T-helper 1 cell treated with Interleukin-12 subunit alpha and Interleukin-12 subunit beta and Interleukin-4 antibody, amounts not matched to agents 30 μg/mL and 1 μg/mL, for 36 hours (primary cell): ENCODE measurements around the gene PARD6G.

Experiments
- H3K27ac Mint-ChIP-seq: one replicate; pipeline ENCODE4 v1.8.0; 2021; ENCODE audit warnings: mild to moderate bottlenecking, mixed read lengths
- H3K27me3 Mint-ChIP-seq: one replicate; pipeline ENCODE4 v1.8.0; 2021; ENCODE audit warnings: low read depth, mixed read lengths
- H3K36me3 Mint-ChIP-seq: one replicate; pipeline ENCODE4 v1.8.0; 2021; ENCODE audit warnings: low read depth, mixed read lengths
- H3K4me1 Mint-ChIP-seq: one replicate; pipeline ENCODE4 v1.8.0; 2021; ENCODE audit warnings: low read depth, mixed read lengths
- H3K4me3 Mint-ChIP-seq: one replicate; pipeline ENCODE4 v1.8.0; 2021; ENCODE audit warnings: mild to moderate bottlenecking, moderate library complexity, mixed read lengths
- H3K9me3 Mint-ChIP-seq: one replicate; pipeline ENCODE4 v1.8.0; 2021; ENCODE audit warnings: mixed read lengths

The PARD6G gene

DNA sequence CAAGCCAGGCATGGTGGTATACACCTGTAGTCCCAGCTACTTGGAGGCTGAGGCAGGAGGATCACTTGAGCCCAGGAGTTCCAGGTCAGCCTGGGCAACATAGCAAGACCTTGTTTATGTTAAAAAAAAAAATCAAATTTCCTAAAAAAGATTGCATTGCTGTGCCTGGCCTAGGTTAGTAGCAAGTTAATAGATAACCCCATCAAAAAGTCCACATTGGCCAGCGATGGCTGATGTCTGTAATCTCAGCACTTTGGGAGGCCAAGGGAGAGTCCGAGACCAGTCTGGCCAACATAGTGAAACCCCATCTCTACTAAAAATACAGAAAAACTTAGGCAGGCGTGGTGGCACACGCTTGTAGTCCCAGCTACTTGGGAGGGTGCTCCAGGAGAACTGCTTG lies 38.7 kb downstream of the PARD6G start:
- H3K4me3 Mint-ChIP-seq = no peak overlapping the region
- H3K4me1 Mint-ChIP-seq = peaks cover 2% of the 10 kb centered on the region
- peaks cover 3% of the 10 kb centered on the region for H3K9me3 Mint-ChIP-seq
- H3K27me3 Mint-ChIP-seq = peaks cover 13% of the 10 kb centered on the region
- H3K36me3 Mint-ChIP-seq = no peaks in the 10 kb centered on the region
- no peak overlapping the region for H3K27ac Mint-ChIP-seq

- no peaks in the 10 kb centered on the region for H3K36me3 Mint-ChIP-seq
These were observed 42.0 kb downstream of the PARD6G start for GRCh38 chr18:80205294-80205693.

GRCh38 chr18:80204142-80204541 lies 43.2 kb downstream of the PARD6G start:
- Mint-ChIP-seq H3K27me3 (peaks cover 30% of the 10 kb centered on the region), H3K36me3 (no peaks in the 10 kb centered on the region), H3K4me3 (no peak overlapping the region), H3K9me3 (no peaks in the 10 kb centered on the region), H3K4me1 (peaks cover 4% of the 10 kb centered on the region), H3K27ac (no peak overlapping the region)

More at GRCh38 chr18:80205294-80205693, 42.0 kb downstream of the PARD6G start:
- no peak overlapping the region for H3K4me3 Mint-ChIP-seq
- peaks cover 26% of the 10 kb centered on the region for H3K27me3 Mint-ChIP-seq
- H3K4me1 Mint-ChIP-seq = peaks cover 4% of the 10 kb centered on the region
- no peaks in the 10 kb centered on the region for H3K9me3 Mint-ChIP-seq
- no peak overlapping the region for H3K27ac Mint-ChIP-seq

- Mint-ChIP-seq H3K9me3 (no peaks in the 10 kb centered on the region), H3K4me1 (peaks cover 4% of the 10 kb centered on the region), H3K27ac (no peak overlapping the region), H3K36me3 (no peaks in the 10 kb centered on the region), H3K27me3 (peaks cover 28% of the 10 kb centered on the region), H3K4me3 (no peak overlapping the region)
These were observed 44.1 kb downstream of the PARD6G start for GRCh38 chr18:80203249-80203648.

GRCh38 chr18:80202264-80202998 lies 44.9 kb downstream of the PARD6G start:
- H3K9me3 Mint-ChIP-seq = no peaks in the 10 kb centered on the region
- H3K4me3 Mint-ChIP-seq = no peak overlapping the region
- peaks cover 27% of the 10 kb centered on the region for H3K27me3 Mint-ChIP-seq
- peaks cover 4% of the 10 kb centered on the region for H3K4me1 Mint-ChIP-seq
- H3K27ac Mint-ChIP-seq = no peak overlapping the region
- no peaks in the 10 kb centered on the region for H3K36me3 Mint-ChIP-seq

GRCh38 chr18:80201739-80202138 lies 45.6 kb downstream of the PARD6G start:
- Mint-ChIP-seq H3K9me3 (no peaks in the 10 kb centered on the region), H3K4me3 (no peak overlapping the region), H3K36me3 (no peaks in the 10 kb centered on the region), H3K27me3 (peaks cover 34% of the 10 kb centered on the region), H3K4me1 (peaks cover 4% of the 10 kb centered on the region), H3K27ac (no peak overlapping the region)

- peaks cover 4% of the 10 kb centered on the region for H3K4me1 Mint-ChIP-seq
- H3K4me3 Mint-ChIP-seq = no peak overlapping the region
- H3K36me3 Mint-ChIP-seq = no peaks in the 10 kb centered on the region
- no peak overlapping the region for H3K27ac Mint-ChIP-seq
- H3K27me3 Mint-ChIP-seq = peaks cover 34% of the 10 kb centered on the region
- H3K9me3 Mint-ChIP-seq = no peaks in the 10 kb centered on the region
These were observed 46.2 kb downstream of the PARD6G start for GRCh38 chr18:80200932-80201672.

DNA sequence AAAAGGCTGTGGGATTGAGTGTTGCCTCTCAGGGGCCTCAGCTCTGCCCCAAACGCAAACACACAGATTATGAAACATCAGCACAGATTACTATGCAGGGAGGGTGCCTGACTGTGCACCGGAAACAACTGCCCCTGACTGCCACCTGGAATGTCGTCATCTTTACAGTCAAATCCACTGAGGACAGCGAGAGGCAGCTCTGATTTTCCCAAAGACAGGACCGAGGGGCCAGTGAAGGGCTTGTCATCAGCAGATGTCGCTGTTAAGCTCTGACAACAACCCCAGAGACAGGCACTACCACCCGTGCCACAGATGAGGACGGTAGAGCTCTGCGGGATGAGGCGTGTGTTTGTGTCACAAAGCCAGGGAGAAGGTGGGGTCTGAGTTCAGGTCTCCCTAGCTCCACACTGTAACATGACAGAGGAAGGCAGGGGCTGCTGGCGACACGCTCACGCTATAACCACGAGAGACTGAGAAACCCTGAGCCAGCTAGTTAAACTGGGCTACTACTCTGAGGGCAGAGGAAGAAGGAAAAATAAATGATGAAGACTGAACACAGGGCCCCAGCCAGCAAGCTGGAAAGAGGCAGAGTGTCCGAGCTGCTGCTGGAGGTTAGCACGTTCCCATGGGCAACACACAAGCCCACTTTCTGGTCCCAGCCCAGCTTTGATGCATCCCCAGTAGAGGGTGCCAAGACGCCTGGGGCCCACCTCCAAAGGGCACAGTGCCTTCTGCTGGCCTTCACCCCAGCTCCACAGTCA lies 47.0 kb downstream of the PARD6G start:
- Mint-ChIP-seq H3K9me3 (no peaks in the 10 kb centered on the region), H3K4me3 (no peak overlapping the region), H3K27ac (no peak overlapping the region), H3K36me3 (no peaks in the 10 kb centered on the region), H3K27me3 (peaks cover 30% of the 10 kb centered on the region), H3K4me1 (peaks cover 4% of the 10 kb centered on the region)

- Mint-ChIP-seq H3K36me3 (no peaks in the 10 kb centered on the region), H3K27ac (no peak overlapping the region), H3K4me1 (peaks cover 4% of the 10 kb centered on the region), H3K9me3 (no peaks in the 10 kb centered on the region), H3K4me3 (no peak overlapping the region), H3K27me3 (peaks cover 27% of the 10 kb centered on the region)
These were observed 48.1 kb downstream of the PARD6G start for GRCh38 chr18:80198994-80199748.

GRCh38 chr18:80198391-80198790 lies 48.9 kb downstream of the PARD6G start:
- H3K9me3 Mint-ChIP-seq = no peaks in the 10 kb centered on the region
- H3K4me3 Mint-ChIP-seq = no peak overlapping the region
- peaks cover 25% of the 10 kb centered on the region for H3K27me3 Mint-ChIP-seq

DNA sequence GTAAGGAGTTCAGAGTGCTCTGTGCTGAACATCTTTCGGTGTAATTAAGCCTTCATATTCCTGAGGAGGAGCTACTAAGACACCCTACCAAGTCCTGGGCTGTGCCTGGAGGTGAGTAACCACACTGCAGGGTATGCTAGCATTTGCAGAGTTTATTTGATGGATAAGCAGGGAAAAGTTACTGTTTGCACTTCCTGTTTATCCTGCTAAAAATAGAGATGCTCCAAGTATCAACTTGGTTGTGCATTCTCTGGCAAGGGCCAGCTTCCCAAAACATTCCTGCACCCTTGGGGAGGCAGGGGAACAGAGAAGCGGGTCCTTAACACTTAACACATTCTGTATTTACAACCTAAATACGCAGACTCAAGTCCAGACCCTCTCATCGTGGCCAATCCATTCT lies 49.8 kb downstream of the PARD6G start:
- Mint-ChIP-seq H3K27me3 (peaks cover 16% of the 10 kb centered on the region), H3K4me1 (peaks cover 4% of the 10 kb centered on the region)

More at GRCh38 chr18:80198391-80198790, 48.9 kb downstream of the PARD6G start:
- Mint-ChIP-seq H3K27ac (no peak overlapping the region), H3K36me3 (no peaks in the 10 kb centered on the region), H3K4me1 (peaks cover 4% of the 10 kb centered on the region)

GRCh38 chr18:80196528-80197320 lies 50.6 kb downstream of the PARD6G start:
- no peaks in the 10 kb centered on the region for H3K36me3 Mint-ChIP-seq
- no peaks in the 10 kb centered on the region for H3K9me3 Mint-ChIP-seq
- H3K4me1 Mint-ChIP-seq = no peaks in the 10 kb centered on the region
- H3K27me3 Mint-ChIP-seq = peaks cover 16% of the 10 kb centered on the region
- no peak overlapping the region for H3K27ac Mint-ChIP-seq
- H3K4me3 Mint-ChIP-seq = no peak overlapping the region

More for the DNA sequence above, 49.8 kb downstream of the PARD6G start:
- no peak overlapping the region for H3K27ac Mint-ChIP-seq
- no peaks in the 10 kb centered on the region for H3K9me3 Mint-ChIP-seq
- no peaks in the 10 kb centered on the region for H3K36me3 Mint-ChIP-seq
- no peak overlapping the region for H3K4me3 Mint-ChIP-seq

- Mint-ChIP-seq H3K4me3 (no peak overlapping the region), H3K4me1 (no peaks in the 10 kb centered on the region), H3K36me3 (no peaks in the 10 kb centered on the region), H3K27ac (no peak overlapping the region), H3K27me3 (peaks cover 11% of the 10 kb centered on the region), H3K9me3 (no peaks in the 10 kb centered on the region)
These were observed 52.3 kb downstream of the PARD6G start for GRCh38 chr18:80194874-80195570.
